GM19099 (cell line): ENCODE measurements around the gene UBFD1.

Source experiments
- POLR2A ChIP-seq: IDR thresholded peaks from 3 replicates; pipeline ENCODE4 v1.6.1; 2011; ENCODE audit warnings: low read depth; ENCODE audit not compliant: insufficient read length; ENCODE audit errors: extremely low read depth

The UBFD1 gene

DNA sequence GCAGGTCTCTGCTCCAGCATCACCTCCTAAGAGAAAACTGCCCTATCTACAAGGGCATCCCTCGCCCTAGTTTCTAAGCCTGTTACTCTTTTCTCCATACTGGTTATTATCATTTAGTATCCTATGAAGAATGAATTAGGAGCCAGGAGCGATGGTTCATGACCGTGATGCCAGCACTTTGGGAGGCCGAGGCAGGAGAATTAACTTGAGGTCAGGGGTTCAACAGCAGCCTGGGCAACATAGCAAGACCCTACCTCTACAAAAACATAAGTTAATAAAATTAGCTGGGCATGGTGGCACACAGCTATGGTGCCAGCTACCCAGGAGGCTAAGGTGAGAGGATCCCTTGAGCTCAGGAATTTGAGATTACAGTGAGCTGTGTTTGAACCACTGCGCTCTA, 7.6 kb upstream of the UBFD1 start:
- TF ChIP-seq POLR2A = no peak

DNA sequence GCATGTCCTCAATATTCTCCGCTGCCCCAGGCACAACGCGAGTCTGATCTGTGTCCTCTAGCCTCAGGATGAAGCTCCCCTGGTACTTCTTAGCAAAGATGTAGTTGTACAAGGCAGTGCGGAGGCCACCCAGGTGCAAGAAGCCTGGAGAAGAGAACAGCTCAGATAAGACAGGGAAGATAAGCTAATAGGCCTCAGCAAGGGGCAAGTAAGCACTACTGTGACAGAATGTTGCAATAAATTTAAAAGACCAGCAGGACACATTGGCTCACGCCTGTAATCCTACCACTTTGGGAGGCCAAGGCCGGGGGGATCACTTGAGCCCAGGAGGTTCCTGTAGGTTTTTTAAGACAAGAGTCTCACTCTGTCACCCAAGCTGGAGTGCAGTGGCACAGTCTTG, 5.4 kb upstream of the UBFD1 start:
- no peak for TF ChIP-seq POLR2A

DNA sequence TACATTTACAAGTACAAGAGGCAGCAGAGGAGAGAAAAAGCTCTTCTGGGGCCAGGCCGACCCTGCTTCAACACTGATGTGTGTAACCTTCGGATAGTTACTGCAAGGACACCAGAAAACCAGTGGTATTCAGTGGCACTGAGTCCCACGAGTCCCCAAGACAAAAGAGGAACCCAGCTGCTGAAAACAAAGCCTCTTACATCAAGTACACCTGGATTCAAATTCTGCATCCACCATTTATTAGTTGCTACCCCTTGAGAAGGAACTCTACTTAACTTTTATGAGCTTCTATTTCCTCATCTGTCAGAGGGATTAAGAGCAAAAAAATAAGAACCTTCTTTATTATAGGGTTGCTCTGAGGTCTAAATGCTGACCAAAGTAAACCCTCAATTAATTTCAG, 3.0 kb upstream of the UBFD1 start:
- no peak for TF ChIP-seq POLR2A

DNA sequence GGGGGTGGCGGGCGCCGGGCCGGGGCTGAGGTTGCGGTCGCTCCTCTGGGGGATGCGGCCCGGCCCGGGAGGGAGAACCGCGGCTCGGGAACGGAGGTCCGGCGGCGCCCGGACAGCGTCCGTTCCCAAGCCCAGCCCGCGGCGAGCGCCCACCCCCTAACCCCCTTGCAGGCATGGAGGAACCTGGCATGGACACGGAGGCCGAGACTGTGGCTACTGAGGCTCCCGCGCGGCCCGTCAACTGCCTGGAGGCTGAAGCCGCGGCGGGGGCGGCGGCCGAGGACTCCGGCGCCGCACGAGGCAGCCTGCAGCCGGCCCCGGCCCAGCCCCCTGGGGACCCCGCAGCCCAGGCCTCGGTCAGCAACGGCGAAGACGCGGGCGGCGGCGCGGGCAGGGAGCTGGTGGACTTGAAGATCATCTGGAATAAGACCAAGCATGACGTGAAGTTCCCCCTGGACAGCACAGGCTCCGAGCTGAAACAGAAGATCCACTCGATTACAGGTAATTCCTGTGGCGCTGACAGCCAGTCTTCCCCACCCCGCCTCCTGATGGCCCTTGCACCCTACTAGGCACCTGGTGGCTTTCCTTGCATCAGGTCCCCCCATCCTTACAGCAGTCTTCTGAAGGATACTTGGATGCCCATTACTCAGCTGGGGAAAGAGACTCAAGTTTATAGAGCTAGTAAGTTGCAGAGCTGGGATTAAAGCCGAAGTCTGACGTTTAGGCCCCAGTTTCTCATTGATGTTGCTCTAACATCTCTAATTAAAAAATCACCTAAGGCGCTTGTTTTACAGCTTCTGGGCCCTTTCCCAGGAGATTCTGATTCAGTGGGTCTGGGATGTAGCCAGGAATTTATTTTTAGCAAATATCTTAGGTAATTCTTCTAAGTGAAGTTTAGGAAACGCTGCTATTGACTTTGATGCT, 514 bp downstream of the UBFD1 start:
- TF ChIP-seq POLR2A = no peak

DNA sequence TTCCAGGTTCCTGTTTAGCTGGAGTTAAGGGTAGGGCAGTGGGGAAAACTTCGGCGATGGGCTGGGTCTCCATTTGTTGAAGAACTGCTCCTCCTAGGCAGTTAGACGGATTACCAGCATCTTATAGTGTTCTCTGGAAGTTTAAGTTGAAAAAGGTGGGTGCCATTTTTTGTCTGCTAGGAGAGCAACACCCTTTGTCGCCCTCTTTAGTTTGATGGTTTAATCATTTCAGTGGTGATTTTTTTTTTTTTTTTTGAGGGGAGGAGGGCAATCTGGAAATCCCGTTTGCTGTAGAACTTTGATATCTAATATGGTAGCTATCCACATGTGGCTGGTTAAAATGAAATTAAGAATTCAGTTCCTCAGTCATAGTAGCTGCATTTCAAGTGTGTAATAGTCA, 4.1 kb downstream of the UBFD1 start:
- TF ChIP-seq POLR2A = no peak

DNA sequence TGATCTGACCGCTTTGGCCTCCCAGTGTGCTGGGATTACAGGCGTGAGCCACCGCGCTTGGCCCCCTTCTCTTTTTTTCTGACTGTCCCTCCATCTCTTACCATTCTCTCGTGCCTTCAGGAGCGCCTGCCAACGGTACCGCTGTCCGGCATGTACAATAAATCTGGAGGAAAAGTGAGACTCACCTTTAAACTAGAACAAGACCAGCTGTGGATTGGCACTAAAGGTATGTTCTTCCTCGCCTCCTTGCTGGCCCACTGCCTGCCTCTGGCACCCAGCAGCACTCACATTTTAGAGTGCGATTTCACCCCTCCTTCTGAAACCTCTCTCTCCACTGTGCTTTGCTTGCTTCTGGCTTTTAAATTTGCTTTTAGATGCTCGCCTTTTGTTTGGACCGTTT, 5.0 kb downstream of the UBFD1 start:
- TF ChIP-seq POLR2A = no peak

DNA sequence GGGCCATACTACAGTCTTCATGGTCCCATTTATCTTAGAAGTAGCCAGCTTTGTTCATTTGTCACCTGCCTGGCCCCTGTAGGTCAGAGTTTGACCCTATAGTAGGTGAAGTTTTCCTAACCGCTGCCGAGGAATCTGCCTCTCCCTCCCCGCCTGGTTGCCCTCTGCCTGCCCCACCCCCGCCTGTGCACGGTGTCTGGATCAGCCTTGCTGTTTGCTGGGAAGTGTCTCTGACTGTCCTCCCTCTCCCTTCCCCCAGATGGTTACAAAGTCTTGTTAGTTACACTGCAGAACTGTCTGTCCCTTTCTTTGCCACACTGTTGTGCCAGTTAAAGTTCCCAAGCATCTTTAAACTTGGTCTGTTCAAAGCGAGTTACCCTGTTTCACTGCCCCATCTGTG, 5.7 kb downstream of the UBFD1 start:
- no peak for TF ChIP-seq POLR2A

DNA sequence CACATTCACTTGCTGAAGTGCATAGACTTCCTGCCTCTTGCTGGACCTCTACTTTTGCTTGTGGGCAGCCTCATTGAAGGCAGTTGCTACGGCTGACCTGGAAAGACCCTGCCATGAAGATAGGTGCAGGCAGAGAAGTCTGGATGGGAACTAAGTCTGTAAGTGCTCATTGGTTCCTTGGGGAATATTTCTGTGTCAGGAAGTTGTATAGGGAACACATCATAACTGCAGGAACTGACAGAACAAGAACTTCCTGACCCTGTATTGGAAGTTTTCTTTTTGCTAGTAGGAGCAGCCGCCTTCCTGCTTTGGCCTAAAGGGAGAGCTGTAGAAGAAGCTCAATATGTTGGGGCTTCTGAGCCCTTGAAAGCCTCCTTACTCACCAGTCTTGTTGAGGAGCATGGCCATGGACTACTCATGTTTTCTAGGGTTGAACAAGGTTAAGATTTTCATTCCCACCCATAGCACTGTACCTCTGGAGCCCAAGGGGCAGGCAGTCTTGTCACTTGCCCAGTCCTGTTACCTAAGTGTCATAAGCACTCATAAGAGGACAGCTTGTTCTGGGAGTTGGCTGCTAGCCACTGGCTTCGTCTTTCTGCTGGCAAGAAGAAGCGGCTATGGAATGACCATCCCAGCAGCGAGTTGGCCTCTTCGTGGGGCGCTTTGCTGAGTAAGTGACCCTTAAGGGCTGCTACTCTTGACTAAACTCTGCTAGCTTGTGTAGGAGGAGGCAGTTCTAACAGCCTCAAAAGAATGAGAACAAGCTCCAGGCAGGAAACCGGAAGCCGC, 7.2 kb downstream of the UBFD1 start:
- TF ChIP-seq POLR2A = no peak

DNA sequence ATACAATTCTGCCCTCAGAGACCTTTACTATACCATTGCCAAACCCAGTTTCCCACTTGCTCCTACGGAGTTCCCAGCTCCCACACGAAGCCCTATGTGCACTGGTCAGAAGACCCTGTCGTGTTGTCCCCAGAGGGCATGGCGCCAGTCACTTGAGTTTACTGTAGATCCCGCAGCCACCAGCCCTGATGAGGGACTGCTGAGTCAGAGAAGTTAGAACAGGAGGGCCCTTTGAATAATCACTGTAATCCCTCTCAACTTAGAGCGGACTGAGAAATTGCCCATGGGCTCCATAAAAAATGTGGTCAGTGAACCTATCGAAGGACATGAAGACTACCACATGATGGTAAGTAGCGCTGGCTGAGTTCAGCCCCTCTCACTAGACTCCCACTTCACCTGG, 9.2 kb downstream of the UBFD1 start:
- TF ChIP-seq POLR2A = no peak

DNA sequence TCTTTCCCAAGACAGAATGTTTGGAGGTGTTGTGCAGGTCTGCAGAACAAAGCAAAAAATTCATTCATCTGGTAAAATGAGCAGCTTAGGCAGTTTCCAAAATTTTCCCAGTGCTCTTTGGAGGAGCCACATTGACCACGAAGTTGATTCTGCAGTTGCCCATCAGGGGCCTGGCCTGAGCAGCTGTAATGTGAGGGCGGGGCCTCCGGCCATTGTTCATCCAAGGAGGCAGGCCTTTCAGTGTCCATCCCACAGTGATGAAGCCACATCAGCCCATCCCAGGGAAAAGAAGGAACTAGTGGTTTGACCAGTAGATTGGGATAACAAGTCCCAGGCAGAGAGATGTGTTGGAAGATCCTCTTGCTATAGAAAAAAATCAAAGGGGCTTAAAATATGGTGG, 10.1 kb downstream of the UBFD1 start:
- TF ChIP-seq POLR2A = no peak

DNA sequence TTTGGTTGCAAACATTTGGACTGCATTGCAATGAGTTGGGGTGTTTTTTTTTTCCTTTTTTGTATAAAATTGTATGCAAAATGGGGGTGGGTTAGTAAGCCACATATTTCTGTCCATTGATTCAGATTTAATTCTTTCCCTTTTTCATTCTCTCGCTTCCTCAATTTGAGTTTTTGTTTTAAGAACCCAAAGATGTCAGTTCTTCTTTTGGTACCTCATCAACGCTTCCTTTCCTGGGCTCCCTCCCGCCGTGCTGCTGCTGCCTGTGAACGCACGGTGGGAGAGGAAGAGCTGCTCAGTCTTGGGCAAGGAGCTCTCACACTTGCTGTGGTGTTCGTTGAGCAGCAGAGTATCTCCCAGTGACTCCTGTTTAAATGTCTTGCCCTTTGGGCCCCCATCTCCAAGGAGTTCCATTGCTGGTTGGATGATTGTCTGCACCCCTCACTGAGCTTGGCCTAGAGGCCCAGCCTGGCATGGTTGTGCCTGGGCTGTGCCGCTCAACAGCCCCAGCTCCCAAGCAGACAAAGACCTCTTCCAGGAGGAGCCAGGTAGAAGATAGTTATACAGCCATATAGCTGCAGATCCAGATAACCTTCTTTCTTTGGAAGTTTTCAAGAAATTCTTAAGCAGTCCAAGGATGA, 13.6 kb downstream of the UBFD1 start:
- TF ChIP-seq POLR2A = no peak

DNA sequence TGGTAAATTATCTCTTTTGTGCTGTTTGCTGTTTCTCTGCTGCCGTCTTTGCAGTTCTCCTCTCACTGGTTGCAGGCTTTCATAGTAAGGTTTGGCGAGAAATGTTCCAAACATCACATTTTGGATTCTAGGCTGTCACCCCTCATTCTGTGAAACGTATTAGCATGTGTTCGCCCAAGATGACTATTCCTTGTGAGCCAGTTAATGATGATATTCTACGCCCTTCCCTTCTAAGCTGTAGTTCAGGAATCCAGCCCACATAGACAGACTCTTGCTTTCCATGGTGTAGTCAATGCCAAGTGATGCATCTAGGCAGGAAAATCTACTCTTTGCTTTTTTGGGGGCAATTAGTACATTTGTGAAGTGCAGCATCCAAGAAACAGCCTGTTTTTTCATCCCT, 14.4 kb downstream of the UBFD1 start:
- no peak for TF ChIP-seq POLR2A

DNA sequence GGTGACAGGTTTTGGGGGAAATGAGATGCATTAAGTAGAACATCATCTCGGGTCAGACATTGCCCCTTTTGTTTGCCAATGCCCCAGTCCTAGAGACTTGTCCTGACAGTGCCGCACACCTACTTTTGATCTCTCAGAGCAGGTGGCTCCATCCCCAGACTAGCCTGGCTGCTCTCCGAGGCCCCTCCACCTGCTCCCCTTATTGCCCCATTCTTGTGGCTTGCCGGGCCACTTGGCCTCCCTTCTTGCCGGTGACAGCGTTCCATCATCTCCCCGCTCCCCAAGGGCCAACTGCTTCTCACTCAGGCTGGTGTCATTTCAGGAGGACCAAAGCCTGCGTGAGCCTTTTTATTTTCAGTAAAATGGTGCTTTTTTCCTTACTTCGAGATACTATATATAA, 14.9 kb downstream of the UBFD1 start:
- no peak for TF ChIP-seq POLR2A

DNA sequence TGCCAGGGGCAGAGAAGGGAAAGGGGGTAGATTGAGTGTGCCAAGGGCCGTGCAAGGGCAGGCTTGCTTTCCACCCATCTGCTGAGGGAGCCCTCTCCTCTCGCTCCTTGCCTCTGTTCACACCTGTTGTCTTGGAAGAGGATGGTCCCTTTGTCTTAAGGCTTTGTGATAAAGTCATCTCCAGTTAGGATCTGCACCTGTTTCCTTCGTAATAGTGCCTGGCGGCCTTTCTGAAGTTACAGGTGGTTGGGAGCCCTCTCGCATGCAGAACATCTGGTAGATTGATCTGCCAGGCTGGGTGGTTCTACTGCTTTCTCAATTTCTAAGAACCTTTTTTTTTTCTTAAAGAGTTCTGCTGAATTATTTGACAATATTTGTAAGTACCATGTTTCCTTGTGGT, 16.3 kb downstream of the UBFD1 start:
- TF ChIP-seq POLR2A = no peak

DNA sequence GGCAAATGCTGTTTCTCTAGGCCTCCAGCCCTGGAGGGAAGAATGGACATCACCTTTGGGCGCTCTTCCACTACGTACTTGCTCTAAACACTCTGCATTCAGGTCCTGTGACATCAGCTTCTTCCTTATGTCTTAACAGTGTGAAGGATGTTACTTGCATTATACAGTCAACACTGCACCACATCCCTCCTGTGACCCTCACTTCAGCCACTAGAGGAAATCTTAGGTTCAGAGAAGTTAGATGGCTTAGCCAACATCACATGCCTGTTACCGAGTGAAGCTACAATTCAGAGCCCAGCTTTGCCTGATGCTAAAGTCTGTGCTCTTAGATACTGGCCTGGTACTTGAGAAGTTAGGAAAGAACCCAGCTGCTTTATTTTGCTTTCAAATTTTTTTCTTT, 18.3 kb downstream of the UBFD1 start:
- no peak for TF ChIP-seq POLR2A

DNA sequence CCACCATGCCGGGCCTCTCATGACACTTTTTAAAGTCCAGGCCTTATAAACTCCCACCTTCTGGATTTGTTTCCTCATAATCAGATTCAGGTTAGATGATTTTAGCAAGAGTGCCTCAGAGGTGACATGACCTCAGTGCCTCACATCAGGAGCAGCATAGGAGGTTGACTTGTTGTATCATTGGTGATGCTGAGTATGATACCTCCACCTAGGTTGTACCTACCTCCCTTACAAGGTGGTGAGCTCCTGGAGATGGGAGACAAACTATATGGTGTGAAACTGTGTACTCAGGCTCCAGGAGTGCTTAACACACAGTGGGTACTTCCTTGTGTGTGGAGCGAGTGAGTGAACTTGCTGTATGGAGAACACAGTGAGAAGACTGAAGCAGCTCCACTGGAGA, 20.0 kb downstream of the UBFD1 start:
- TF ChIP-seq POLR2A = no peak

DNA sequence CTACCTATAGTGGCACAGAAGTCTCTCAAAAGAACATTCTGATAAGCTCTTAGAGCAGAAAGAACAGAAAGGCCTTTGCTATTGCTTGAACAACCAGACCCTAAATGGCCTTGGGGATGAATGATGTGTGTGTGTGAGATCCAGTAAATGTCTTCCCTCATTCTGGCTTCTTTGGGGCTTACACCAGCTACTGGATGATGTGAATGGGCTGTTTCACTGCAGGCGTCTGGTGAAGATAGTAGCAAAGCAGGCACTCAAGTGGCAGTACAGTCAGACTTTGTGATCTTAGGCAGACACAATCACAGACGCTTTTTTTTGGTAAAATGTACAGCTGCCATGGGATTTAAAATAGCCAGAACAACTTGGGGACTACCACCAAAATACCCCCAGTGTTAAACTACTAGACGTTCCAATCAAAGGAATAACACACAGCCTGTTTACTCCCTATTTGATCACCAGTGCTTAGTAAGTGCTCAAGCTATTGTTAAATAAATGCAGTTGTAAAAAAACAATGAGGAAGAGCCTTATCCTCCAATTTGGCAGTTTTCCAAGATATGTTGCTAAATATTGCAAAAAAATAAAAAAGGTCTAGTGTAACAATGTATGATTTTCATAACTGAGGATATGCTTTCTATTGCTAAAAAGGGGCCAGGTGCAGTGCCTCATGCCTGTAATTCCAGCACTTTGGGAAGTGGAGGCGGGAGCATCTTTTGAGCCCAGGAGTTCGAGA, 20.7 kb downstream of the UBFD1 start:
- no peak for TF ChIP-seq POLR2A
